Measurements from ENCODE around the gene APMAP. TPM values are rescaled to one million over a fixed set of nuclear protein-coding genes. Genes with fewer than 3 reads are reported as not detected.
"Not testable (repeated sequence)": the region's sequence is repeated elsewhere in the genome, so short reads cannot be mapped to it uniquely, and the experiment has no call there.

APMAP gene
- total RNA-seq, 1 experiment from 2014 or later = 92.6 TPM

DNA sequence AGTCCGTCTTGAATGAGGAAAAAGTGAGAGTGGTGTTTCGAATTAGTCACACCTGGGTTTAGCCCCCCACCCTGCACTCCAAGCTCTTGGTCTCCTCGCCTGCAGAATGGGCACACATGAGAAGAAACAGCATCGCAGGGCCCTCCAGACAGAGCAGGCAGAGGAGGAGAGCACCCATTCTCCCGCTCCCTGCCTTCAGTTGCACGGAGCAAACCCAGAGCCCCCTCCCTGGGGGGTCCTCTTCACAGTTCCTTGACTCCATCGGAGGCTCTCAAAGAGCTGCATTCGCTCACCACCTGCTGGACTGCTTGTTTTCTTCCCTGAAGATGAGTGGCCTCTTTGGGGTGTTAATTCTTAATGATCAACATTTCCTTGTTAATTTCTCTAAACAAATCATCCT, 38.4 kb downstream of the APMAP start:
- no peak for DNase-seq (ENCODE audit: low spot score)

DNA sequence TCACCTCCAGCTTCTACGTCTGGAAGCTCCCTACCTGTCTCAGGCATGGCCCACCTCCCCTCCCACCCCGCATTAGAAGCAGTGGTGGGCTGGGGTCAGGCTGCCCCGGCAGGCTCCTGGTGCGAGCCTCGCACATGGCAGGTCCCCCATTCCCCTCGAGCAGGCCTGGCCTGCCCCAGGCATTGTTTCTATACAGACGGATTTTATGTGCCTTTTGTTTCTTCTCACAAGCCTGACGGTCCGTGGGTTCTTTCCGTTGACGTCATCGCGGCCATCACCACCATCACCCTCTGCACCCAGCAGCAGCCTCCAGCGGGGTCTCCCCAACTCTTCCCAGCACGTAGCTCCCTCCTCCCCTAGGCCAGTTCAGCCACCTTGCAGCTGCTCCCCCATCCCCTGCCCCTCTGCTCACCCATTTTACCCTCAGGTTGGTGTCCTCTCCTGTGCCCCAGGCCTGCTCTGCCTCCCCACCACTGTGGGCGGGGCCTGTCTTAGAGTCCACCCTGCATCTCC, 38.9 kb downstream of the APMAP start:
- DNase-seq (ENCODE audit: low spot score) = no peak

DNA sequence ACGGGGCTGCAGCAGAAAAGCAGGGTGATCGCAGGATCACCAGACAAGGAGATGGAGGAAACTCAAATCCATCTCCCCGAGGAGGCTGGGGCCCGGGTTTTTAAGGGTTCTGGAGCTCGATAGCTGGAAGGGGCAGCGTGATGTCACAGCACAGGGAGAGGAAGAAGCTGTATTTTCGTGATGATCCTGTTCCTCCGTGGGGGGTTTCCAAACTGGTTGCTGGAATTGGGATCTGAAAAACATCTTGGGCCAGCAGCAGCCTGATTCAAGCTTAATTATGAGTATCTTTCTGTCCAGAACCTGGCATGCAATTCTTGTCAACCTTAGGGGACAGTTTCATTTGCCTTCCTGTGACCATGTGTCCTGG, 39.4 kb downstream of the APMAP start:
- DNase-seq (ENCODE audit: low spot score) = no peak

DNA sequence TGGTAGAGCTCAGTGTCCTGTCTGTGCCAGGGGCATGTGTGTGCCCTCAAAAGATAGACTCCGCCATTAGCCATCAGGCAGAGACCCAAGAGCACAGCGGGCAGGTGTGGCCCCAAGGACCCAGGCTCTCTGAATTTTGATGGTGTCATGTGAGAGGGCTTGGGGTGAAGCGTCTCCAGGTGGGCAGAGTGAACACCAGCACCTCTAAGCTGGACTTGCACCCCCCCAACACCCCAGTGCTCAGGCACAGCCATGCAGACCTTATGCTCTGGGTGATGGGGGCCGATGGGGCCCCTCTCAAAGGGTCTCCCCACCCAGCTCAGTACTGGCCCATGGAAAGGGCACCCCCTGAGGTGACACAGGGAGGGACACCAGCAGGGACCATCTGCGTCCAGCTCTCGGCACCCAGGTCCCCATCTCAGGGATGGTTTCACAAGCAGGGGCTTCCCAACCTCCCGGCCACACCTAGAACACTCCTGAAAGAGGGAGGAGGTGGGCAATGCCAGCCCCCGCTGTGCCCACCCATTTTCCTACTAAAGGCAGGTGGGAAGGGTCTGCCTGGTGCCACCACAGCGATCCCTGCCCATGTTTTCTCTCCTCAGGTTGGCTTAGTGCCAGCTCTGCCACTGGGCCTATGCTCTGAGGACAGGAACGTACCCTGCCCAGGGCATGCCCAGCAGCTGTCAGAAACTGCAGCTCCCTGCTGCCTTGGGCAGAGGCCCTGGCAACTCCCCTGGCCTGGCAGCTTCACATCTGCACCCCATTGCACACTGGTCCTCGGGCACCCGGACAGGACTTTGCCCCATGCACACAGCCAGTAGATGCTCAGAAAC, 40.0 kb downstream of the APMAP start:
- no peak for DNase-seq (ENCODE audit: low spot score)

DNA sequence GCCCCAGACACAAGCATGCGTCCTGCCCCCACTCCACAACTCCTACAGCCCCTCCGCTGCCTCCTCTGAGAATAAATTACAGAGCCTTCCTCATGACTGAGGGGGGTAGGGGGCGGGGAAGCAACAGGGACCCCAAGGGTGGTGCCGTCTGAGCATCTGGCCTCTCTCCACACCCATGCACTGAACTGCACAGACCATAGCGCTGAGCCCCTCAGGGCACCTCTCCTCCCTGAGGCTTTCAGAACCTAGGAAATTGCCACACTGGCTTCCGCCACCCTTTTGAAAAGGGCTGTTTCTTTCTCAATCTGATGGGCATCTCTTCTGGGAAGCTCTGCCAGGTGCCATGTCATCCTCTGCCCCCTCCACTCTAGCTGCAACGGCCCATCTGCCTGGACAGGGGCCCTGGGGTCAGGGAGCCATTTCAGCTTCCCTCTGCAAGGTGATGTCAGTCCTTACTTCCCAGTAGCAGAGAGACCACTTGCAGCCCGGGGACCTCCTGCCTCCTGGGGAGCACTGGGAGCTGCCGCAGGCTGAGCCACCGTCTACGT, 40.9 kb downstream of the APMAP start:
- DNase-seq (ENCODE audit: low spot score) = no peak

DNA sequence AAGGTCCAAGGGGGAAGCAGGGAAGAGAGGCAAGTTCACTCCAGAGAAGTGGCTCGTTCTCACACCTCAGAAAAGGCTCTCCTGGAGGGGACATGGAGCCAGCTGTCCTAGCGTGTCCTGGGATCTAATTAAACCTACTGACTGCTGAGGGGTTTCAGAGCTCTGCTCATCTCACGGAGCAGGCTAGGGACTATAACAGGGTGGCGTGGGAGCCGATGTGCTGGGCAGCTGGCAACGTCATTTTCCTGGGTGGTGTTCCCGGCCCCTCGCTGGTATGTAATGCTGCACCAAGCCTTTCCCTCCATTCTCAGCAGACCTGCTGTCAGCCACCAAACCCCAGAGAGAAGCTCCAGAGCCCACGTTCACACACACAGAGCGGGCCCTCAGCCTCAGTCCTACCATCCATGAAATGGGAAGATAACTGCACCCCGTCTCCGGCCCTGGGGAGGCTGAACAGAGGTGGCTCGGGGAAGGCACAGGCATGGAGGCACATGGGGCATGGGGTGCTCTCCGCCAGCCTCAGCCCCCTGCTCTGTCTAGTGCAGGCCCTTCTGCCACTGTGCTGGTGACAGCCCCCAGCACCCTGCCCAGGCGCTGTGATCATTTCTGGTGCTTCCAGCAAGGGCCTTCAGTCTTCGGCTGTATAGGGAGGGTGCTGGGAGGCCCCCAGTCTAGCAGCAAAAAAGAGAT, 41.6 kb downstream of the APMAP start:
- no peak for DNase-seq (ENCODE audit: low spot score)

DNA sequence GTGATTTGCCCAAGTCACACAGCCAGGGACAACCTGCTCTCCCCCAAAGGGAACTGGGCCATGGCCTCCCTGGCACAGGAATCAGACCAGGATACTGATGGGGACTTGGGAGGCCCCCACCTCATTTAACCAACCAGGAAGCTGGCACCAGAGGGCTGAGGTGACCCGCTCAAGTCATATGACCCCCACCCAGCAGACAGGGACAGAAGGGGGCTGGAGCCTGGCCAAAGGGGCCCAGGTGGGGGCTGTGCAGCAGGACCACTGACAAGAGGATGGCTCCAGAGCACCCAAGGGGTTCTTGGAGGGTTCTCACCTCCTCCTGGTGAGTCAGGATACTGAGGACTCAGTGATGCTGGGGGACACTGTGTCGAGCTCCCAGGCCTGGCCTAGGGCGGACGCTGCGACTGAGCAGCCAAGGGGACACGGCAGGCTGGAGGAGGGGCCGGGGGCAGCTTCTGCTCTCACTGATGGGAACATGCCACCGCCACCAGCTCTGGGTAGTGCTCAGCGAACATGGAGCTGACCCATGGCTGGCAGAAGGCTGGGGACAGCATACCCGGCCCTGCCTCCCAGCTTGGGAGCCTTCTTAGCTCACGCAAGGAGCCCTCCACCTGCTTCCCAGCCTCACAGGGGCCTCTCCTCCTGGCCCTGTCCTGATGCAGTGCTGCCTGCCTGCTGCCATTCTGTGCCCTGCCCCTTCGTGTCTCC, 42.3 kb downstream of the APMAP start:
- DNase-seq (ENCODE audit: low spot score) = no peak

DNA sequence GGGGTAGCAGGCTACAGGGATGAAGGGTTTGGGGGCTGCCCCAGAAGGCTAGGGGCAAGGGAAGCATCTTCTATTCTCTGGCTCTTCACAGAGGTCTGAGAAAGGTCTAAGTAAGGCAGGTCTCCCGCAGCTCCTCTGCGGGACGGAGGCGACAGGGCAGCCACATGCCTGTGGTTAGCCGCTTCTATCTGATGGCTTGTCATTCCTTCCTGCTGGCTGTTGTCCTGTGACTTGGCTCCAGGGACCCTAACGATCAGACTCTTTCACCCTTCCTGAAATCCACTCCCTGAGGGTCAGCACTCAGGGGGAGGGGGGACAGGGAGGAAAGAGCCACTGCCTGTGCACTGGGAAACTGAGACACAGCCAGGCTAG, 42.8 kb downstream of the APMAP start:
- no peak for DNase-seq (ENCODE audit: low spot score)

DNA sequence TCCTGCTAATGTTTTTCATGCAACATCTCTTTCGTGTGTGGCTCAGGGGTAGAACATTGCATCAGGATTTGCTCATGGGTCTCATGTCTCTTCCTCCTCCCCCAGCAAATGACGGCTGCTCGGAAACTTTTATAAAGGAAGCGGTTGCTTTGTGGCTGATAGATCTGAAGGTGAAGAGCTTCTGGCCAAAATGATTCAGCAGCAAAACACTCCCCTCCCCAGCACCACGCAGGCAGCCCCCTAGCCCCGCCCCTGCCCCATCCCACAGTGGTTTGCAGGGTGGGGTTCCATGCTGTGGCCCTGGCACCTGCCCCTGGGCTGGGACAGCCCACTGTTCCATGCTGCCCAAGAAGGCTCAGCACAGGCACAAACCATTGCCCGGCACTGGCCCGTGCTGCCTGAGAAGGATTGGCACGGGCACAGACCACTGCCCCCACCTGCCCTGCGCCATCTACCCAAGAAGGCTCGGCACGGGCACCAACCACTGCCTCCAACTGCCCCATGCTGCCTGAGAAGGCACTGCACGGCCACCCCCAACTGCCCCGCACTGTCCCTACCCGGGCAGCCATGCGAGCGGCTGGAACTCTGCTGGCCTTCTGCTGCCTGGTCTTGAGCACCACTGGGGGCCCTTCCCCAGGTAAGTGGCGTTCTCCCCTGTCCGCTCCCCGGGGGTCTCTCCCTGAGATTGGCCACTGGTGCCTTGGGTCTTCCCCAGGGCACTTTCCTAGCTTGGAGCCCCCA, 43.4 kb downstream of the APMAP start, which contains the start of gene CST7:
TSS of gene CST7 (plus strand) at position 331 of the 741 bp plus-strand sequence. CDS start at position 568, 237 bp downstream.
- DNase-seq (ENCODE audit: low spot score) = no peak

DNA sequence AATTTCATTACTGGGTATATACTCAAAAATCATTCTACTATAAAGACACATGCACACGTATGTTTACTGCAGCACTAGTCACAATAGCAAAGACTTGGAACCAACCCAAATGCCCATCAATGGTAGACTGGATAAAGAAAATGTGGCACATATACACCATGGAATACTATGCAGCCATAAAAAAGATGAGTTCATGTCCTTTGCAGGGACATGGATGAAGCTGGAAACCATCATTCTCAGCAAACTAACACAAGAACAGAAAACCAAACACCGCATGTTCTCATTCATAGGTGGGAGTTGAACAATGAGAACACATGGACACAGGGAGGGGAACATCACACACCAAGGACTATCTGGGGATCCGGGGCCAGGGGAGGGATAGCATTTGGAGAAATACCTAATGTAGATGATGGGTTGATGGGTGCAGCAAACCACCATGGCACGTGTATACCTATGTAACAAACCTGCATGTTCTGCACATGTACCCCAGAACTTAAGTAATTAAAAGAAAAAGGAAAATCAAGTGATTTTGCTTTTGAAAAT, 44.1 kb downstream of the APMAP start:
- not testable (repeated sequence) for DNase-seq (ENCODE audit: low spot score)

DNA sequence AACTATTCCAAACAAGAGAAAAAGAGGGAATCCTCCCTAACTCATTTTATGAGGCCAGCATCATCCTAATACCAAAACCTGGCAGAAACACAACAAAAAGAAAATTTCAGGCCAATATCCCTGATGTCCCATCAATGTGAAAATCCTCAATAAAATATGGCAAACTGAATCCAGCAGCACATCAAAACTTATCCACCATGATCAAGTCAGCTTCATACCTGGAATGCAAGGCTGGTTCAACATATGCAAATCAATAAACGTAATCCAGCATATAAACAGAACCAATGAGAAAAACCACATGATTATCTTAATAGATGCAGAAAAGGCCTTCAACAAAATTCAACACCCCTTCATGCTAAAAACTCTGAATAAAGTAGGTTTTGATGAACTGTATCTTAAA, 46.2 kb downstream of the APMAP start:
- DNase-seq (ENCODE audit: low spot score) = not testable (repeated sequence)

DNA sequence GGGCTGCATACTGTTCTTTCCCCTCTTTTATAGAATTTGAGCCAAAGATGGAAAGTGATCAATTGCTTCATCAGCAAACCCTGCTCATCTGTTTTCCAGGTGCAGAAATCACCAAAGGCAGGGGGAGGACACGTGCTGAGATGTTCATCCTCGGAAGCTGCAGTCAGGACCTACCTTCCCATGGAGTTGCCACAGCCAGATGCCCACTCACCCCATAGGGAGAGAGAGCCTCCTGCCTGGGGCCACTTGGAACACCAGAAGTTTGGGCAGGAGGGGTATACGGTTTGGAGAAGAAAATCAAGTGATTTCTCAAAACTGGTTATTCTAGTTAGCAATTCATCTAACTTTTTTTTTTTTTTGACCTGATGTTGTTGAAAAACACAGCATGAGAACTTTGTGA, 48.8 kb downstream of the APMAP start:
- DNase-seq (ENCODE audit: low spot score) = no peak

DNA sequence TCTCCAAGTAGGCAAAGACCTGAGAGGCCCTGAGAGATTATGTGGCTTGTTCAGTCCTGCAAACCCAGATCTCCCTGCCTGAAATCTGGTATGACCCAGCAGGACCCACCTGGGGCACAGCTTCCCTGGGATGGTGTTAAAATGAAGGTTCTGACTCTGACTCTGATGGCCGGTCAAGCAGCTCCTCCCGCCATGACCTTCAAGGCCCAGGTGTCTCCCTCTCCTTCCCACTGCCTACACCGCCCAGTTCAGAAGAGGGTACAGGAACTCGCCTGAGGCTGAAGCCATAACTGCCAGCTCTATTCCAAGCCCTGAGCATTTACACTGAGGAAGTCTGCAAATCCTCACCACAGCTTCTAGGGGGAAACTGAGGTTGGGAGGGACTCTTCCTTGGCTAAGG, 49.4 kb downstream of the APMAP start:
- no peak for DNase-seq (ENCODE audit: low spot score)

DNA sequence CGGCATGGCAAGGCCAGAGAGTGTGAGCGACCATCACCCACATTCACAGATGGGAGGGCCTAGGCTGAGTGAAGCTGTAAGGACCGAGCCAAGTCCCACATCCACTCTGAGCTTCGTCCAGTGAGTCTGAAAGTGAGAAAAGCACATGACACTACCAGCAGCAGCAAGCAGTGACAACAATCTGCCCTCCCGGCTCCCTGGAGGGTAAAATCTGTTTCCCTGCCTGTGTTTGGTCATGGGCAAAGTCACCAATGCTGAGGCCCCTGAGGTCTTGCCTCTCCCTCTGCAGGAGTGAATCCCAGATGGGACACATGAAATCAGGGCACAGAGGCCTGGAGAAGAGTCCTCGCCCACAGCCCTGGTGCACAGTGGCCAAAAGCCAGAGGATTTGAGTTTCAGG, 49.9 kb downstream of the APMAP start:
- DNase-seq (ENCODE audit: low spot score) = no peak

DNA sequence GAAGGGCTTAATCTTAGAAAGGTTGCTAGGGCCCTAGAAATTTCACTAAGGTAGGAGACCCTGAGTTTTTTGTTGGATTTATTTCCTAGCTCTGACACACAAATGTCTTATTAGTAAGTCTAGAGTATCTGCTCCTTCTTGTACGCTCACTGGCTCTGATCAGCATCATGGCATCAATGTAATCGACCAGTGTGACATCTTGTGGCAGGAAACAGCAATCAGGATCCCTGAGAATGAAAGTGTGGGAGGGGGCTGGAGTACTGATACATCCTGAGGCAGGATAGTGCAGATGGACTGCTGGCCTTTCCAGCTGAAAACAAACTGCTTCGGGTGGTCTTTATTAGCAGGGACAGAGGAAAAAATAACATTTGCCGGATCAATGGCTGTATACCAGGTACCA, 53.5 kb downstream of the APMAP start:
- no peak for DNase-seq (ENCODE audit: low spot score)

DNA sequence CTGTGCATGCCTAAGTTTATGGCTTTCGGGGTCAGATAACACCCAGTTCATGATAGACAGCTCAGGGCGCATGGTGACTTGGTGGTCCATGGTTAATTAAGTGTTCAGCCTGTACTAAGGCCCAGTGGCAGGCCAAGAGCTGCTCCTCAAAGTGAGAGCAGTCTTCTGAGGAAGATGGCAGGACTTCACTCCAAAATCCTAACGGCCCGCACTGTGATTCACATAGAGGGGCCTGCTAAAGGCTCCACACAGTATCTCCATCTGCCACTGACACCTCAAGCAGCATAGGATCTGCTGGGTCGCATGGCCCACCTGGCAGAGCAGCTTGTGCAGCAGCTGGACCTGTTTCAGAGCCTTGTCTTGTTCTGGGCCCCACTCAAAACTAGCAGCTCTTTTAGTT, 54.1 kb downstream of the APMAP start:
- DNase-seq (ENCODE audit: low spot score) = no peak

DNA sequence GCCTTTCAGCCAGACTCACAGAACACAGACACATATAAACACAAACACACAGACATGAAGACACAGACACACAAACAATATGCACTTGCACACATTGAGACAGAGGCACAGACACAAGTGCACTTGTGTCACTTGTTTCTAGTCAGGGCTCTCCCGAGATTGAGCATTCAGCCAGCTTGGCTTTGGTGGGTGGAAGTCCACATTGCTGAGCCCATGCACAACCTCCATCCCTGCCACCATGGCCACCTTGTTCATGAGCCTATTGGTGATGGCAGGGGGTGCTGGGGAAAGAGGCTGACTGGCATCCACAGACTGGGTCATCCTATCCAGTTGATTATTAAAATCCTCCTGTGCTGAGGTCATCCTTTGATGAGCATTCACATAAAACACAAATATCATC, 55.0 kb downstream of the APMAP start:
- no peak for DNase-seq (ENCODE audit: low spot score)

DNA sequence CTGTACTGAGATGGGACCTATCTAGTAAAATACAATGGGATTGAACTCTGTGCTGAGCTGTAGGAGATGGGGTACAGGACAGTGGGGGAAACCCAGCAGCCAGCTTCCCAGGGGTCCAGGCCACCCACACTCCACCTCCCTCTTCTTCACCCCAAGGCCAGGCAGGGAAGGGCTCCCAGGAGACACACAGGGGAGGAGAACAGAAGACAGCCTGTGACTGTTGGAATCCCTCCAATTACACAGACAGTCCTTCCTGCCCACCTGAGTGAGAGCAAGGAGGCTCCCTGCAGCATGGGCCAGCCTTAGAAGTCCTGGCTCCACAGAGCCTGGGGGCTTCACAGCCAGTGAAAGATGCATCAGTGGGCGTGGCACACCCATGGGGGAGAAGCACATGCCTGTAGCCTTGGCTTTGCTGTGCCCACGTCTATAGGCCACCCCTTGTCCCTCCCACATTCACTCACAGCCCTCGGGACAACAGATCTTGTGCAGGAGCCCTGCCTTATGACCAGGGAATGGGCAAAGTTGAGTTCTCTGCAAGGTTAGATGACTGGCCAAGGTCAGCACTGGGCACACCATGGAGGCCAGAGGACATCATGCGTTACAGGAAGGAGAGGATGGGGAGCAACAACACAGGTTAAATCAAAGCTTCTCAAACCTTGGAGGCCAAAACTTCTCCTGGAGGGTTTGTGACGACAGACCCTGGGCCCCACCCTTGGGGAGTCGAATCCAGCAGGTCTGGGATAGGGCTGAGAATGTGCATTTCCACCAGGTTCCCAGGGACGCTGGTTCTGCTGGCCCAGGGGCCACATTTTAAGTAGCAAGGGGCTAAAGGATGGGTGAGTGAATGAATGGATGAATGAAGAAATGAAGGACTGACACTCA, 55.8 kb downstream of the APMAP start:
- DNase-seq (ENCODE audit: low spot score) = no peak

DNA sequence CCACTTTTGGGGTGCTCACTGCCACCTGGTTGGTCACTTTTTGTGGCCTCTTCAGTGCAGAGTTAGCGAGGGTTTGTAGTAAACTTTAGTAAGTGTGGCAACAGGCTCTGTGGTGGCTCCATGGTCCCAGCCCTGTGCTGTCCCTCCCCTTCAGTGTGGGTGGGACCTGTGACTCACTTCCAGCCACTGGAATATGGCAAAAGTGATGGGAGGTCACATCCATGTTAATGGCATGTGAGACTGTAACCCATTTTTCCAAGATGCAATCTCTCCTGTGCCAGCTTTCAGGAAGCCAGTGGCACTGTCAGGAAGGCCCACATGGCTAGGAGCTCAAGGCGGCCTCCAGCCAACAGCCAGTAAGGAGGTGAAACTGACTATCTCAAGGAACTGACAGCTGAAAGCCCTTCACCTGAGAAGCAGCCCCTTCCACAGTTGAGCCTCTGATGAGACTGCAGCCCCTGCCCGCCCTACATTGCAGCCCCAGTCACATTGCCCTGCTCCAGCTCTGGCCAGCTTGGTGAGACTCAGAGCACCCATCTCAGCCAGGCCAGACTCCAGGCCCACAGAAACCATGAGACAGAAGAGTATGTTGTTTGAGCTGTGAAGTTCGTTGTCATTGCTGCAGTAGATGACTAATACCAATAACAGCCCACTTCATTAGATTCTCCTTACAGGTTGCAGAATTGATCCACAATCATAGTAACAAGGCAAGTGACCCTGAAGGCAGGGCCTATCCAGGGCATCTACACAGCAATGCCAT, 56.6 kb downstream of the APMAP start:
- DNase-seq (ENCODE audit: low spot score) = no peak
